IPS DF 19.7 (cell line): ENCODE measurements around the gene VAMP5.
"Not testable (repeated sequence)": the region's sequence is repeated elsewhere in the genome, so short reads cannot be mapped to it uniquely, and the experiment has no call there.

ENCODE experiments used
- DNase-seq: peaks from one replicate; pipeline ENCODE4 v3.0.0-alpha.2; 2013; ENCODE audit warnings: low read depth, low spot score

VAMP5 gene, protein sequence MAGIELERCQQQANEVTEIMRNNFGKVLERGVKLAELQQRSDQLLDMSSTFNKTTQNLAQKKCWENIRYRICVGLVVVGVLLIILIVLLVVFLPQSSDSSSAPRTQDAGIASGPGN

GRCh38 chr2:85584354-85584856, at the start of gene VAMP5:
Gene VAMP5, plus strand, starts transcription at chr2:85584431. Its CDS starts 60 bp downstream, at chr2:85584491.
- DNase-seq, result no peak

DNA sequence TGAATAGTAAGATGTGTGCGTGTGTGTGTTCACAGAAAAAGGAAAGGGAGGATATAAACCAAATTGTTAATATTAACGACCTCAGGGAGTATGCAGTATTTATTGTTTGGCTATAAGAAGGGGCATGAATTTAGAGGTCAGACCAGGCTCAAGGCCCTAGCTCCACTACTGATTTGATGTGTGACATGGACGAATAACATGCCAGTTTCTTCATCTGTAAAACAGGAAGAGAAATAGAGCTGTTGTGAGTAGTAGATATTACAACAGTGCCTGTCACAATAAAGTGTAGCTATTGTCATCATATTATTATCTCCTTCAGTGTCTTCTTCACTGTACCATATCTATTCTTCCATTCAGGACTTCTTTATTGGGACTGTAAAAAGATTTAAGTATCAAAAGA, 49.4 kb upstream of the VAMP5 start:
- DNase-seq, result no peak

- DNase-seq, result no peak
Observed at GRCh38 chr2:85536479-85536878, 47.8 kb upstream of the VAMP5 start.

DNA sequence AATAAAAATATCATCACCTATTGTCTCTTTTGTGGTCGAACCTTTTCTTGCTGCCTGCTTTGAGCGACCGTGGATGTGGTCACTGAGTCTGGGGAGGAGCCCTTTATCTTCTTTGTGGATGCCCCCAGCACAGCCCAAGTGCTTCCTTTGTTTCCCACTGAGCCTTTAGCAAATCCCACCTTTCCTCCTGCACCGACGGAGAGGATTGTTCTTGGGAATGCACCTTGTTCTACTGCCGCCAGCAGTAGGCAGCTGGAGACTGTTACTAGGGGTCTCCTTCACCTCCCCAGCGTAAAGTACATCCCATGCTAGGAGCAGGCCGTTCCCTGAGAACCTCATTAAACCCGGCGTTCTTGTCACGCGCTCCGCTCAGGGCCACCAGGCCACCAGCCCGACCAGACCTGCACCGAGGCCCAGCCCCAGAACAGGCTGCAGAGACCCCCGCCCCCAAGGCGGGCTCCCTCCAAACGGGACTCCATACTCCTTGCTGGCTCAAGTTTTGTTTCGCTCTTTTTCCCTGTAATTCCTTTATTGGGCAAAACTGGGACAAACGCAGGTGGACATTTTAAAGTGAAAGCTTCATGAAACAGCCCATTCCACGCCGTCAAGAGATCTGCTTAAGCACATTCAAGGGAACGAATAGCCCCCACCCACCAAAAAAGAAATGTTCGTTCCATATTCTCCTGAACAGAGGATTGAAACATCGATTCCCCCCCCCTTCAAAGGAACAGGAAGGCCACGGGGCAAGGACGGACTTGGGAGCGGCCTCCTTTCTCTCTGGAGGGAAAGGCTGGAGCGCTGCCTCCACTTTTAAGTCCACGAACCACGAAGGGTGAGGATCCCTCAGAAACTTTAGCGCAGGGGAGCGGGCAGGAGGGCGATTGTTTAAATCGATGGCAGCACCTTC, 46.4 kb upstream of the VAMP5 start:
- no peak for DNase-seq

DNA sequence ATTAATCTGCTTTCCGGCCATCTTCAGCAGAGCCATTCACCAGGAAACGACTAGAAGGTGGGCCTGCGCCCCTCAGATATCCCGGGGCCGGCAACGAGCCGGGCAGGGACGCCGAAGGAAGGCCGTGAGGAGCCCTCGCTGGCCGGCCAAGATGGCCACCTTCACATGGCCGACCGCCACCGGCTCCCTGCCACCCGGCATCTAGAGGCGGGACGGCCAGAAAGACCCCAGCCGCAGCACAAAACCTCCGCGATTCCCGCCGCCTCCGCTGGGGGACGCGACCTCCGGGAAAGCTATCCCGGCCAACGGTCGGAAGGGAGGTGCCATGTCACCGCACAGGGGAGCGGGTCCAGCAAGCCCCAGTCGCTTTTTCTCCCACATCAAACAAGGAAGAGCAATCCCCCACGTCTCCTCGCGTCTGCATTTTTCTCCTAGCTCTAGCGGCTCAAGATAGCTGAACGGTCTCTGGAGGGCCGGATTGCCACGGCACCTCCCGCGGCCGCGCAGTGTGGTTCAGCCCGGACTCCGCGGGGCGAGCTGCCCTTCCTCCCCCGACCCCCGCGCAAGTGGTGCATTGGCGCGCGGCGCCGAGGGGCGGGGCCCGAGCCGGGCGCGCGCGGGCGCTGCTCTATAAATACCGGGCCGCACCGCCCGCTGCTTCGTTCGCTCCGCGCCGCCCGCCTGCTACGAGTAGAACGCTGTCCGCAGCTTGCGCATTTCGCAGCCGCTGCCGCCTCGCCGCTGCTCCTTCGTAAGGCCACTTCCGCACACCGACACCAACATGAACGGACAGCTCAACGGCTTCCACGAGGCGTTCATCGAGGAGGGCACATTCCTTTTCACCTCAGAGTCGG, 45.5 kb upstream of the VAMP5 start, which contains the start of gene MAT2A:
Gene MAT2A, plus strand, starts transcription at position 662 of the 854 bp plus-strand sequence. Its CDS starts 120 bp downstream, at position 782.
- DNase-seq, result no peak

DNA sequence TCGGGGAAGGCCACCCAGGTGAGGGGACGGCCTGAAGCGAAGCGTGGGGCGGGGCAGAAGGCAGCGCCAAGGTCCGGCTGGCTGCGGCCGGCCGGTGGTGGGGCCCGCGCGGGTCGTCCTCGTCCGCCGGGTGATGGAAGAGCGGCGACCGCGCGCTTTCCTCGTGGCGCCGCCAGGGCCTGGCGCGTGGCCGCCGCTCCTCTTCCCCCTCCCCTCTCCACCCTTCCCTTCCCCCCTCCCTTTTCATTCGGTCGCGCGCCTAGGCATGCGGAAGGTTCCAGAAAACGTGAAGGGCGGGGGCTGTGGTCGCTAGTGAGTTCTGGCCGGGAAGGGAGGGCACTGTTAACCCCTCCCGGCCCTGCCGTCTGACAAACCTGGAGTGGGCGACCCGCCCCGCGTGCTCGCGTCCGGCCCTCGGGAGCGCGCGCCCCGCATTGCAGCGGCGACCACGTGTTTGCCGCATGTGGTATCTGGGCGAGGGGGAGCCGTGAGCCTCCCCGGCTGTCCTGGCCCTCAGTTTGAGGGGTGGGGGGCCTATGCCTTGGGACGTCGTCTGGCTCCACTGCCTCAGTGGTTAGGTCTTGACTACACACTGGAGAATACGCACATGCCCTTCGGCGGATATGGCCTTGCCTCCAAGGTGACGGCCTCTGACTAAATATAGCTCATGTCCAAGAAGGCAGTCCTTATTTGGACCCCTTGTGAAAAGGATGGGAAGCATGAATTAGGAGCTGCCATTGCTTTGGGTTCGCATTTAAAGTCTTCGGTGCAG, 44.7 kb upstream of the VAMP5 start:
- DNase-seq, result no peak

- DNase-seq, result no peak
Observed at GRCh38 chr2:85540133-85540648, 44.0 kb upstream of the VAMP5 start.

DNA sequence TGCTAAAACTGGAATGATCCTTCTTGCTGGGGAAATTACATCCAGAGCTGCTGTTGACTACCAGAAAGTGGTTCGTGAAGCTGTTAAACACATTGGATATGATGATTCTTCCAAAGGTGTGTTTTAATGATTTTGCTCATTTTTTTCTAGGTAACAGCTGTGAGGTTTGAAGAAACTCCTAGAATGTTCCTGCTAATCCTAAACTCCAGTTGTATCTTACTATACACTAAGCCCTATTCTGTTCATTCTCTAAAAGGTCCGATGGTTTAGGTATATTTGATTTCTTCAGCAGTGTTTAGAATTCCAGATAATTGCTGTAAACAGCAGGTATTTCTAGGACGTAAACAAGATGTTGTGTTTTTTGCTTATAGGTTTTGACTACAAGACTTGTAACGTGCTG, 43.0 kb upstream of the VAMP5 start:
- no peak for DNase-seq

DNA sequence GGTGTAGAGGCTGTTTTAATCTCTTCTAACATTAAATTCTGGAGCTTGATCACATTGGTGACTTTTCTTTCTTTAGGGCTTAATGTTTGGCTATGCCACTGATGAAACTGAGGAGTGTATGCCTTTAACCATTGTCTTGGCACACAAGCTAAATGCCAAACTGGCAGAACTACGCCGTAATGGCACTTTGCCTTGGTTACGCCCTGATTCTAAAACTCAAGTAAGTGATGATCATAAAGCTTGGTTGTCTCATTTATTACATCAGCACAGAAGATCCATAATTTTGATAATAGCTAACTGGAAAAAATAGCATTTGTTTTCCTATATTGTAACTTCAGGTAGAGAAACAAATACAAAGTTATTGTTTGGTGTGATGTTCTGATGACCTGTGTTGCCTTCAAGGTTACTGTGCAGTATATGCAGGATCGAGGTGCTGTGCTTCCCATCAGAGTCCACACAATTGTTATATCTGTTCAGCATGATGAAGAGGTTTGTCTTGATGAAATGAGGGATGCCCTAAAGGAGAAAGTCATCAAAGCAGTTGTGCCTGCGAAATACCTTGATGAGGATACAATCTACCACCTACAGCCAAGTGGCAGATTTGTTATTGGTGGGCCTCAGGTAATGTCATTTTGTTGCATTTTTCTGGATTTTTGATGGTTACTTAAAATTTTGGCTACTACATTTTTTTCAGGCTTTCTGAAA, 42.3 kb upstream of the VAMP5 start:
- DNase-seq, result no peak

- DNase-seq, result no peak
Observed at GRCh38 chr2:85542777-85543176, 41.5 kb upstream of the VAMP5 start.

GRCh38 chr2:85544254-85544691, 40.0 kb upstream of the VAMP5 start:
- DNase-seq, result not testable (repeated sequence)

DNA sequence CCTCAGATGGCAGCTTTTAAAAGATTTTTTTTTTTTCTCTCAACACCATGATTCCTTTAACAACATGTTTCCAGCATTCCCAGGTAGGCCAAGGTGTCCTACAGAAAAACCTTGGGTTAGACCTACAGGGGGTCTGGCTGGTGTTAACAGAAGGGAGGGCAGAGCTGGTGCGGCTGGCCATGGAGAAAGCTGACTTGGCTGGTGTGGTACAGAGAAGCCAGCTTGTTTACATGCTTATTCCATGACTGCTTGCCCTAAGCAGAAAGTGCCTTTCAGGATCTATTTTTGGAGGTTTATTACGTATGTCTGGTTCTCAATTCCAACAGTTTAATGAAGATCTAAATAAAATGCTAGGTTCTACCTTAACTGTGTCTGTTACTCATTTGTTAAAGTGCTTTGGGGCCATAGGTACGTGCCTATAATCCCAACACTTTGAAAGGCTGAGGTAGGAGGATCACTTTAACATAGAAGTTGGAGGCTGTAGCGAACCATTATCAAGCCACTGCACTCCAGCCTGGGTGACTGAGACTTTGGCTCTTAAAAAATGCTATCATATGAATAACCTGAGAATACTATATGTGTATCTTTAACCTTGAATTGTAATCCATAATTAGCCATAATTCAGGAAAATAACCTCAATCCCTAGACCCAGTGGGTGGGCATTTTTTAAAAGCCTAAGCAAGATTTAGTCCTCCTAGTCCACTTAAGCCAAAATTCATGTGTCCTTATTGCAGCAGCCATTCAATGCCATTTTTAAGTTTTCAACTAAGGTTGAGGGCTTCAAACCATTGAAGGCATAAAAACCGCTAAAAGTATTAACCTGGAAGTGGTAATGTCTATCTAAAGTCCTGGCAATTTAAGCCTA, 39.1 kb upstream of the VAMP5 start:
- not testable (repeated sequence) for DNase-seq

DNA sequence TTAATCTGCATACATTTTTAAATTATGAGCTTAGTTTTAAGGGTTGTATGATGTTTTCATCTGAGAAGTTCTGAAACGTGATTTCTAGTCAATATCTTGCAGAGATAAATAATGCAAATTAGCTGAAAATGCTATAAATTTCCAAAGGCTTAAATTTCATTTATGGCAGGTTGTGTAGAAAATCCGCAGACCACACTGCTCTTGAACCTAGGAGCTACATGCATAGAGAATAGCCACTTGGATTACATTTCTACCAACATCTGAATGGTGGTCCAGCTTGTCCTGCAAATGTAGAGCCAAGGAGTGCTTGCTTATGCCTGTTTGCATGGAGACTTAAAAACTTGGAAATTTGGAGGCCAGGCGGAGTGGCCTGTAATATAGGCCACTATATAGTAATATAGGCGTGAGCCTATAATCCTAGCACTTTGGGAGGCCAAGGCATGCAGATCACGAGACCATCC, 38.4 kb upstream of the VAMP5 start:
- DNase-seq, result no peak

GRCh38 chr2:85547089-85547858, 37.0 kb upstream of the VAMP5 start:
- no peak for DNase-seq

- no peak for DNase-seq
Observed at GRCh38 chr2:85547859-85548607, 36.2 kb upstream of the VAMP5 start.

- DNase-seq, result no peak
Observed at GRCh38 chr2:85548608-85548900, 35.7 kb upstream of the VAMP5 start.

- no peak for DNase-seq
Observed at GRCh38 chr2:85549095-85549494, 35.1 kb upstream of the VAMP5 start.

DNA sequence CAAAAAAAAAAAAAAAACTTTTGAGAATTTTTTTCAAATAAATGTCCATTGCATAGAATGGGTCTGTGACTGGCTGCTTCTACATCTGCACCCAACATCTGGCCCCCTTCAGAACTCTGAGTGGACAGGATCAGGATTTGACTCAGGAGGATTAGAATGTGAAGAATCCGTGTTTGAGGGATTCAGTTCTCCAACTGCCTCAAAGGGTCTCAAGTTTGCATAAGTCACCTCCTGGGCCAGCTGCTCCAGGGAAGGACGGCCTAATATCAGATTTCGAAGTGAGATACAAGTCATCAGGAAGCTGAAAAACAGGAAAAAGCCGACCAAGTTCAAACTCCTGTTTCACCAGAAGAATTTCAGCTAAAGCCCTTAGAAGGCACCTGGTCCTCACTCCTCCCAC, 34.4 kb upstream of the VAMP5 start:
- DNase-seq, result no peak
